IMR-90 (cell line): ENCODE results near the gene ERP44. TPM values are rescaled to one million over a fixed set of nuclear protein-coding genes. Genes with fewer than 3 reads are reported as not detected.
"Not testable (repeated sequence)": the region's sequence is repeated elsewhere in the genome, so short reads cannot be mapped to it uniquely, and the experiment has no call there.

ENCODE experiments used
- ATAC-seq: fragments of 200-7000 bp; cut with Tn5 transposase; 2 replicates; pipeline ENCODE4 v1.9.1; 2020; ENCODE audit warnings: low read depth, mild to moderate bottlenecking, moderate library complexity
- BruUV-seq: library from RNA; stranded (reverse); fragments of 400-500 nt; replicated peaks from 2 replicates; lab custom pipeline; 2021; lab: Mats Ljungman, UMichigan
- CTCF ChIA-PET: fragments of 300-600 bp; formaldehyde crosslinking; extraction: SDS; loops from one replicate; lab custom pipeline; 2021; ENCODE audit warnings: antibody characterized with exemption; lab: Yijun Ruan, JAX
- POLR2A ChIA-PET: fragments of 300-600 bp; sonication (Branson Sonifier 250); formaldehyde crosslinking; loops from one replicate; lab custom pipeline; 2022; ENCODE audit warnings: antibody characterized with exemption; ENCODE audit not compliant: unreplicated experiment; lab: Charles Lee
- DNase-seq: peaks from one replicate; pipeline ENCODE4 v3.0.0; 2013
- H2AFZ ChIP-seq: replicated peaks from 2 replicates; pipeline ENCODE3; 2013; ENCODE audit warnings: low read length, mild to moderate bottlenecking; ENCODE audit not compliant: poor library complexity
- H2AK5ac ChIP-seq: 2 replicates; pipeline ENCODE4 v1.6.1; 2013; ENCODE audit warnings: low read depth, low read length, inconsistent platforms
- H2AK9ac ChIP-seq: replicated peaks from 2 replicates; pipeline ENCODE3; 2013; ENCODE audit warnings: mild to moderate bottlenecking, low read depth, low read length, moderate library complexity; ENCODE audit not compliant: poor library complexity
- H2BK120ac ChIP-seq: 2 replicates; pipeline ENCODE4 v1.6.1; 2013; ENCODE audit warnings: low read depth, low read length, inconsistent platforms
- H2BK15ac ChIP-seq: 3 replicates; pipeline ENCODE4 v1.6.1; 2013; ENCODE audit warnings: low read depth, low read length, inconsistent platforms
- H2BK20ac ChIP-seq: 2 replicates; pipeline ENCODE4 v1.6.1; 2013; ENCODE audit warnings: low read depth, mild to moderate bottlenecking, inconsistent platforms, low read length, moderate library complexity
- H2BK5ac ChIP-seq: 2 replicates; pipeline ENCODE4 v1.6.1; 2013; ENCODE audit warnings: mild to moderate bottlenecking, low read depth, low read length, inconsistent platforms; ENCODE audit not compliant: poor library complexity, severe bottlenecking
- H3K14ac ChIP-seq: replicated peaks from 2 replicates; pipeline ENCODE4 v1.6.1; 2013; ENCODE audit warnings: low read depth, low read length, inconsistent platforms
- H3K18ac ChIP-seq: 2 replicates; pipeline ENCODE4 v1.6.1; 2013; ENCODE audit warnings: low read depth, low read length, control low read depth
- H3K23ac ChIP-seq: 2 replicates; pipeline ENCODE4 v1.6.1; 2013; ENCODE audit warnings: low read depth, low read length, inconsistent platforms
- H3K27ac ChIP-seq: 2 replicates; pipeline ENCODE4 v1.5.1; 2013; ENCODE audit warnings: mild to moderate bottlenecking, control low read depth, low read length; ENCODE audit not compliant: insufficient read depth
- H3K27me3 ChIP-seq: 2 replicates; pipeline ENCODE4 v1.6.1; 2013; ENCODE audit warnings: low read length; ENCODE audit not compliant: control insufficient read depth, insufficient read depth
- H3K36me3 ChIP-seq: 2 replicates; pipeline ENCODE4 v1.6.1; 2013; ENCODE audit warnings: low read length, mixed read lengths; ENCODE audit not compliant: control insufficient read depth, insufficient read depth
- H3K4ac ChIP-seq: 2 replicates; pipeline ENCODE4 v1.6.1; 2013; ENCODE audit warnings: low read depth, low read length, inconsistent platforms
- H3K4me1 ChIP-seq: 2 replicates; pipeline ENCODE4 v1.6.1; 2013; ENCODE audit warnings: low read length, mixed read lengths; ENCODE audit not compliant: control insufficient read depth, insufficient read depth
- H3K4me2 ChIP-seq: 2 replicates; pipeline ENCODE4 v1.6.1; 2013; ENCODE audit warnings: low read depth, mild to moderate bottlenecking, control low read depth, low read length, moderate library complexity
- H3K4me3 ChIP-seq: 2 replicates; pipeline ENCODE4 v1.5.1; 2013; ENCODE audit warnings: low read depth, mild to moderate bottlenecking, control low read depth, low read length, moderate library complexity; ENCODE audit not compliant: insufficient read depth
- H3K56ac ChIP-seq: 2 replicates; pipeline ENCODE4 v1.6.1; 2013; ENCODE audit warnings: low read length, inconsistent platforms; ENCODE audit not compliant: insufficient read depth; ENCODE audit errors: extremely low read depth
- H3K79me1 ChIP-seq, 2 experiments: 2 replicates each; pipeline ENCODE4 v1.6.1; 2013; ENCODE audit warnings: low read length in 2 of 2, inconsistent platforms in 1 of 2, low read depth in 1 of 2
- H3K9ac ChIP-seq: 2 replicates; pipeline ENCODE4 v1.6.1; 2013; ENCODE audit warnings: low read depth, low read length, control low read depth
- H3K9me1 ChIP-seq: 2 replicates; pipeline ENCODE4 v1.6.1; 2013; ENCODE audit warnings: low read length, inconsistent platforms; ENCODE audit not compliant: insufficient read depth
- H3K9me3 ChIP-seq: 2 replicates; pipeline ENCODE4 v1.6.1; 2013; ENCODE audit warnings: low read length; ENCODE audit not compliant: control insufficient read depth, insufficient read depth
- H4K20me1 ChIP-seq: 2 replicates; pipeline ENCODE4 v1.6.1; 2013; ENCODE audit warnings: low read length, inconsistent platforms; ENCODE audit not compliant: insufficient read depth
- H4K5ac ChIP-seq: 2 replicates; pipeline ENCODE4 v1.6.1; 2013; ENCODE audit warnings: mild to moderate bottlenecking, low read depth, low read length, control low read depth
- H4K8ac ChIP-seq, 2 experiments: 2 replicates each; pipeline ENCODE4 v1.6.1; 2013; ENCODE audit warnings: low read depth in 2 of 2, low read length in 2 of 2, control low read depth in 1 of 2, inconsistent platforms in 1 of 2
- H4K91ac ChIP-seq: 2 replicates; pipeline ENCODE4 v1.6.1; 2013; ENCODE audit warnings: low read depth, low read length, inconsistent platforms; ENCODE audit not compliant: insufficient read depth
- MAZ ChIP-seq: IDR thresholded peaks from 2 replicates; pipeline ENCODE4 v1.6.1; 2012; ENCODE audit warnings: low read depth, mild to moderate bottlenecking, low read length, improper control_type of control experiment, moderate library complexity, borderline replicate concordance
- POLR2A ChIP-seq: IDR thresholded peaks from 2 replicates; pipeline ENCODE4 v1.6.1; 2012; ENCODE audit warnings: mild to moderate bottlenecking, low read depth, low read length
- SMC3 ChIP-seq: fragments of 150-350 bp; IDR thresholded peaks from 2 replicates; pipeline ENCODE4 v1.6.1; 2016; ENCODE audit warnings: low read depth, mild to moderate bottlenecking, antibody characterized with exemption, low read length, moderate library complexity
- WGBS, 2 experiments: methylation state at CpG; one replicate each; pipeline versions ENCODE4 v1.1.5 to v1.1.7; 2013; ENCODE audit warnings: missing lambda C conversion rate in 2 of 2; ENCODE audit not compliant: insufficient read length in 1 of 2; ENCODE audit errors: extremely low coverage in 2 of 2; 5-methylcytosine and 5-hydroxymethylcytosine counted together
- dilution Hi-C: fragments of 300-500 bp; cut with HindIII; formaldehyde crosslinking; loops from one replicate; pipeline ENCODE4 v1.14.3; 2018; ENCODE audit warnings: low sequenced_read_pairs; ENCODE audit not compliant: unreplicated experiment
- in situ Hi-C: fragments of 300-500 bp; cut with MboI; formaldehyde crosslinking; loops from 3 replicates; pipeline ENCODE4 v1.14.3; 2019; ENCODE audit warnings: low sequenced_read_pairs, inconsistent platforms, mixed read lengths
- intact Hi-C: fragments of 100-400 bp; cut with micrococcal nuclease; formaldehyde crosslinking; loops from 2 replicates; pipeline ENCODE4 v1.10.0; 2022
- polyA plus RNA-seq, 3 experiments: library from polyadenylated mRNA; depleted of rRNA; stranded (reverse); fragments of >200 nt; gene quantifications; 2 replicates each; pipeline ENCODE4 v1.2.3, GENCODE V29; 2012; ENCODE audit warnings: low replicate concordance in 1 of 3
- total RNA-seq: library from RNA; depleted of rRNA; stranded (reverse); fragments of >200 nt; gene quantifications from 2 replicates; pipeline ENCODE4 v1.2.3, GENCODE V29; 2012
- TF ChIP-seq, protein P1 (sequence below): fragments of 150-350 bp; IDR thresholded peaks from 2 replicates; pipeline ENCODE4 v1.6.1; 2016; ENCODE audit warnings: low read depth, mild to moderate bottlenecking, low read length, moderate library complexity, borderline replicate concordance

Gene ERP44
- total and polyA plus RNA-seq, 2 of the 4 experiments (the other 2 are of a cell fraction), result 9.1 to 13.5 TPM

DNA sequence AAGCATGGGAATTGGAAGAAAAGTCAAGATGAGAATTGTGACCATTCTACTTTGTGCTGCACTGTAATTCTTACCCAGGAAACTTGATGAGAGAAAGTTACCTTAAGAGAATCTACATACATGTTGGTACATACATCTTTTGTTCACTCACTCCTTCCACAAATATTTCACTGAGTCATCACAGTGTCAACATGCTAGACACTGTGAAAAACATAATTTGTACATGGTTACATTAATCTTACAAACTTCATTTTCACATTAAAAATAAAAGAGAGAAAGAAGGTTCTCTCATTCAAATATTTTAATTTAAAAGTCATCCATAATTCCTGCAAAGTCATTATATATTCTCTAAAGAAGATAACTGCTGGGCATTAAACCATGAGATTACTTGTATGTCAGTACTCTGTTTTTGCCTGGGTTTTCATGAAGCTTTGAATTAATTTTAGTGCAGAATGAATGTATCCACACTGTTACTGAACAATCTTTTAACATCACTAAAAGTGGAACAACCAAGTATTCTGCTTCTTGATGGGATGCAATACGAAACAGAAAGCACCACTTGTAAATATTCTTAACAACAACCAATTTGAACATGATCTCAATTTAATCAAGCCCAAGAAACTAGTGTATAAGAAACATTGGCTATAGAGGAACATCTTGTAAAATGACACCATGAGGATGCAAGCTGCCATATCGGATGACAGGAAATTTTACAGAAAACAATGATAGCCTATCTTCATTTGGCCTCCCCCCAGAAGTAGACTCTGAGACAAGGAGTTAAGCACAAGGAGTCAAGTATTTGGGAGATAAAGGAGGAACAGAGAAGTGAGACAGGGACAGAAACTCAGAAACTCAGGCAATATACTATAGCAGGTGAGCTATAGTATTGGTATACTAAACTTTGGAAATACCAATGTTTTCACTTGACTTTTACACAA lies 28.4 kb downstream of the ERP44 start:
- WGBS, 2 experiments, result no CpG with 5 or more reads among the region's 2 CpGs
- Histone ChIP-seq H3K79me1 (peaks cover 21 to 47% of the 10 kb centered on the region in 2 experiments), H3K4me2 (peak overlapping the region; percentile 46; the same call in 1 of the 2 replicates), H3K36me3 (no peaks in the 10 kb centered on the region), H3K4me1 (peaks cover 8% of the 10 kb centered on the region), H2AK5ac (no peak overlapping the region), H4K8ac (no peak overlapping the region), H3K9ac (no peak overlapping the region), H3K27ac (no peak overlapping the region), H3K27me3 (no peaks in the 10 kb centered on the region), H2BK120ac (no peak overlapping the region), H3K9me1 (no peaks in the 10 kb centered on the region), H2AFZ (no peak overlapping the region), H4K5ac (no peak overlapping the region), H2BK5ac (no peak overlapping the region), H3K4ac (no peak overlapping the region), H3K9me3 (no peaks in the 10 kb centered on the region), H2AK9ac (no peak overlapping the region), H3K4me3 (no peak overlapping the region), H3K56ac (no peak overlapping the region), H3K18ac (no peak overlapping the region), H2BK20ac (no peak overlapping the region), H2BK15ac (no peak overlapping the region), H4K20me1 (peaks cover 23% of the 10 kb centered on the region), H3K14ac (0 out of 2 replicates have a peak overlapping the region, but pooled peaks have one; percentile 37), H4K91ac (no peak overlapping the region), H3K23ac (no peak overlapping the region)
- ChIA-PET POLR2A (no interaction called here), CTCF (no interaction called here)
- in situ Hi-C loops (no loop called here), intact Hi-C loops (no loop called here), dilution Hi-C loops (no loop called here)
- no peak for ATAC-seq
- no peak for DNase-seq
- TF ChIP-seq SMC3, result no peak
- TF ChIP-seq POLR2A, result no peak
- no peak for TF ChIP-seq MAZ
- TF ChIP-seq, protein P1, sequence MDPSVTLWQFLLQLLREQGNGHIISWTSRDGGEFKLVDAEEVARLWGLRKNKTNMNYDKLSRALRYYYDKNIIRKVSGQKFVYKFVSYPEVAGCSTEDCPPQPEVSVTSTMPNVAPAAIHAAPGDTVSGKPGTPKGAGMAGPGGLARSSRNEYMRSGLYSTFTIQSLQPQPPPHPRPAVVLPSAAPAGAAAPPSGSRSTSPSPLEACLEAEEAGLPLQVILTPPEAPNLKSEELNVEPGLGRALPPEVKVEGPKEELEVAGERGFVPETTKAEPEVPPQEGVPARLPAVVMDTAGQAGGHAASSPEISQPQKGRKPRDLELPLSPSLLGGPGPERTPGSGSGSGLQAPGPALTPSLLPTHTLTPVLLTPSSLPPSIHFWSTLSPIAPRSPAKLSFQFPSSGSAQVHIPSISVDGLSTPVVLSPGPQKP, result no peak
- BruUV-seq, result no TSS peak

GRCh38 chr9:100069068-100069467 lies 29.7 kb downstream of the ERP44 start:
- dilution Hi-C loops, in situ Hi-C loops, H3K4ac ChIP-seq, DNase-seq, H3K9me1 ChIP-seq, H3K36me3 ChIP-seq, H3K27ac ChIP-seq, H3K4me2 ChIP-seq, H2BK15ac ChIP-seq, ATAC-seq, BruUV-seq, H2BK20ac ChIP-seq, H2AFZ ChIP-seq, H3K18ac ChIP-seq, H4K8ac ChIP-seq, H3K56ac ChIP-seq, H2BK120ac ChIP-seq, POLR2A ChIA-PET, H3K9me3 ChIP-seq, H4K5ac ChIP-seq, CTCF ChIA-PET, H2AK9ac ChIP-seq, H3K4me3 ChIP-seq, intact Hi-C loops, H2BK5ac ChIP-seq, H3K9ac ChIP-seq, H3K27me3 ChIP-seq, H2AK5ac ChIP-seq, H4K91ac ChIP-seq, H3K14ac ChIP-seq, H3K23ac ChIP-seq: not testable (repeated sequence)
- peaks cover 12% of the 10 kb centered on the region for H3K4me1 ChIP-seq
- peaks cover 20% of the 10 kb centered on the region; the same call in 1 of the 2 replicates for H4K20me1 ChIP-seq
- peaks cover 15 to 41% of the 10 kb centered on the region in 2 experiments for H3K79me1 ChIP-seq
- no CpG with 5 or more reads among the region's 3 CpGs for WGBS, 2 experiments
